HG03097 (cell line): Measurements from ENCODE around the gene CFAP43.

Experiments
- ATAC-seq: cut with Tn5 transposase; IDR thresholded peaks from one replicate; pipeline ENCODE4 v1.9.1; 2021; ENCODE audit not compliant: unreplicated experiment, low FRiP score

Gene CFAP43

DNA sequence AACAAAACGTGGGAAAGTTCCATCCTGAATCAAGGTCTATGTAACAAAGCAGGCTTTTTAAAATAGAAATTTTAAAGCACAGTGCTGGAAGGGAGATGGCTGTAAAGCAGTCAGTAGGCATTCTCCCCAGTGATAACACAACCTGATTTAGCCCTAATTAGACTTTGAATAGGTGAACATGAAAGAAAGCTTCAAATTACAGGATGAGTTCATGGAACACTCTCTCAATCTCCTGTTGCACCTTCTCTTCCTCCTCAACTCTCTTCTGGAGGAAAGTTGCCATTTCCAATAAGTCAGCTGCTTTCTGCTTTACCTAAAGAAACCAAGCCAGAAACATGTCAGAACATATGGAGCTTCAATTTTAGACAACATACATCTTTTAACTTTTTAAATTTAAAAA is 90.1 kb downstream of the CFAP43 start:
- no peak for ATAC-seq

DNA sequence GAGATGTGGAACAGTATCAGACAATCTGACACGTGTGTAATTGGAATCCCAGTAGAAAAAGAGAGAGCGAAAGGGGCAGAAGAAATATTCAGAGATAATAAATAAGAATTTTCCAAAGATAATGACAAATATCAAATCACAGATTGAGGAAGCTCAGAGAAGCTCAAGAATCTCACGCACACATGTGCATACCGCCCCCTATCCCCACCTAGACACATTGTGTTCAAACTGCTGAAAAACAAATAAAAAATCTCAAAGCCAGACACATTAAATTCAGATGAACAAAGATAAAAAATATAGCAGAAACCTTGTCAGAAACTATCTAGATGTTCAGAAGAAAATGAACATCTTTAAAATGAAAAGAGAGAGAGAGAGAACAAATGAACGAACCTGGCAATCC is 92.9 kb downstream of the CFAP43 start:
- no peak for ATAC-seq

DNA sequence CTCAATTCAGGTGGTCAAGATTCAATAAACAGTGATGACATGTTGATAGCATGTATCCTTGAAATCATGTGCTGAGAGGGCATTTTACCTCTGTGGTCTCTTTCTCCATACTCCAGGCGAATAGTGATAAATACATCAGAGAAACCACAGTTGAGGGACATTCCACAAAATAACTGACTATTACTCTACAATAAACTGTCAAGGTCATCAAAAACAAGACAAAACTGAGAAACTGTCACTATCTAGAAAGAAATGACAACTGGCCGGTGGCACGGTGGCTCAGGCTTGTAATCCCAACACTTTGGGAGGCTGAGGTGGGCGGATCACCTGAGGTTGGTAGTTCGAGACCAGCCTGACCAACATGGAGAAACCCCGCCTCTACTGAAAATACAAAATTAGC is 94.0 kb downstream of the CFAP43 start:
- no peak for ATAC-seq

DNA sequence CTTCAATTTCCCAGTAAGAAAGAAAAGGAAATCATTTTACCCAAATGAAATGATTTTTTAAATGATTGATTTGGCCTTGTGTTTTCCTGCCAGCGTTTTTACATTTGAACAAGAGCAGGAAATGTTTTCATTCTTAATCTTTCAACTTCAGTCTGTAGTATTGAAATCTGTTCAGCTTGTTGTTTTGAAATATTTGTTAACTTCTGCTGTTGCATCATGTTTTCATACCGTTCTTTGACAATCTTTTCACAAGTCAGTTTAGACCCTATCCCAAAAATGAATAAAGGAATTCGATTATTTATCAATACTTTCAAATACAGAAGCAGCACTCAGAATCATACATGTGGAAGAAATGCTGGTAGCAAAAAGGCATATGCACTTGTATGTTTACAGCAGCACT is 102.1 kb downstream of the CFAP43 start:
- ATAC-seq = no peak

DNA sequence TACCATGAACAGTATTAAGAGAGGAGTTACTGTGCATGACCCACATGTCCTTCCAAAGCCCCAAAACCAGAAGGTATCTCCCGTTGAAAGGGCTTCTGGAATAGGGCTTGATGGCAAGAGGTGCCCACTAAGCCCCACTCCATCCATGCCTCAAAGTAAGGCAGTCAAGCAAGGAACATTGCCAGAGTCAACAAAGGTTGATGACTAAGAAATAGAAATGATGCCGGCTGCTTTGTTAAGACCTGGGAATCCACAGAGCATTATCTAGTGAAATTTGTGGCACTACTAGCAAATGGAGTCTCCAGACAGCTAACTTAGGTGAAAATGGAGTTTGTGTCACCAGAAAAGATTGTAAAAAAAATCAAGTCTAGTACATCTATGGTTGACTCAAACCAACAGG is 104.0 kb downstream of the CFAP43 start:
- ATAC-seq = no peak

DNA sequence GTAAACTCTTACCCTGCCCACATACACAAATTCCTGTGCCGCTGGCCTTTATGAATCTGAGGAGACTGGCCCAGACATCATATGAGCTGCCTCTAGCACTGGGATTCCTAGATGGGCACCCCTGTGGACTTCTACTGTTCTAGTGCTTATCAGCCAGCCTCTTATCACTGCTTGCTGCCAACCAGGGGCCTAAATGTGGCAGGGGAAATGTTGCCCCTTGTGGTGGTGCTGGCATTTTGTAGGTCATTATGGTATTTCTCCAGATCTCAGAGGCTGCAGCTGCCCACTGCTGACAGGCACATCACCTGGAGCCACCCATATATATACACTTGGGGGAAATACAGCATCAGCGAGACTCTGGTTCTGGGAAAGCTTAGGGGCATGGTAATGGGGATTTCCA is 104.8 kb downstream of the CFAP43 start:
- ATAC-seq = no peak

DNA sequence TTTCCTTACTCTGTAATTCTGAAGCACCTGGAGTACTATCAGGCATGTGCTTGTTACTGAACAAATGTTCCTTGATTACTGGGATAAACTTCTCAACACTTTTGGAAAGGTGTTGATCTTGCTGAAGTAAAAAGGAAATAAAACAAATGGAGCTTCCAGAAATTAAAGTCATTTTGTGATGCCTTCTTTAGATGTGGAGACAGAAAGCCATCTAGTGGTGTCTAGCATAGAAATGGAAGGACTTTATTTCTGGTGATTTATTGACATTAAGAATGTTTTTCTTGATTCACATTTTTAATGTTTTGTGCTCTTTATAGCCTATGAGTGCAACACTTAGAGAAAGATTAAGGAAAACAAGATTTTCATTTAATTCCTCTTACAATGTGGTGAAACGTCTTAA is 108.8 kb downstream of the CFAP43 start:
- ATAC-seq = no peak

DNA sequence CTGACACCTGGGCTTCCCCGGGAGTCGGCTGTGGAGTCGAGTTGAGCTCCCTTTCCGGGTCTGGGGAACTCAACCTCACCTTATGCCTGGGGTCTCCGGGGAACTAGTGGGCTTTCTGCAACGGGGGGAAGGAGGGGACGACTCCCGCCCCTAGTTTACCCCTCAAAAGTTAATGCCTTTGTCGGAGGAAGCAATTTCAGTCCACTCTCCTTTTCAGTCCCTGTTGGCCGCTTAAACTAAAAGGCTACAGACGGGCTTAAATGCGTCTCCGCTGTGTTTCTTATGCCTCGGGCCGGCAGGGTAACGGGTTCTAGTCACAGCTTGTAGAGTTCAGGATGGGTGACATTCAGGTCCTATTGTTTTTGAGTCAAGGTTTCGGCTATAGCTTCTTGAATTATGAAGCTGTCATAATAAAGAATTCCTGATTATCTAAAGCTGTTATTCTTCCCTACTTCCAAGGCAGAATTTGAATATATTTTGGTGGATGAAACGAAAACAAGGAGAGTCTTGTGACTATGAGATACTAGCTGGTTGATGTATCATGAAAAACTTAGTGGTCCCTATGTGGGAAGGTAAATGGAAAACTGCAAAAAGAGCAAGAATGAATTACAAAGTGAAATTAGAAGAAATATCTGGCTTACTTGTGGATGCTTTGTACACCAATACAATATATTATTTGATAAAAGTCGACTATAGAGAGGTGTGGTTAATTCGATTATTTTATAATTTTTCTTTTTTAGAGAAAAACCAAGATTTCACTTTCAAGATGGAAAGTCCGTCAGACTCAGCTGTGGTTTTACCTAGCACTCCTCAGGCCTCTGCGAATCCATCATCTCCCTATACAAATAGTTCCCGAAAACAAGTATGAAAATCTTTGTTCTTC is 109.7 kb downstream of the CFAP43 start:
- peak; percentile 0 for ATAC-seq

DNA sequence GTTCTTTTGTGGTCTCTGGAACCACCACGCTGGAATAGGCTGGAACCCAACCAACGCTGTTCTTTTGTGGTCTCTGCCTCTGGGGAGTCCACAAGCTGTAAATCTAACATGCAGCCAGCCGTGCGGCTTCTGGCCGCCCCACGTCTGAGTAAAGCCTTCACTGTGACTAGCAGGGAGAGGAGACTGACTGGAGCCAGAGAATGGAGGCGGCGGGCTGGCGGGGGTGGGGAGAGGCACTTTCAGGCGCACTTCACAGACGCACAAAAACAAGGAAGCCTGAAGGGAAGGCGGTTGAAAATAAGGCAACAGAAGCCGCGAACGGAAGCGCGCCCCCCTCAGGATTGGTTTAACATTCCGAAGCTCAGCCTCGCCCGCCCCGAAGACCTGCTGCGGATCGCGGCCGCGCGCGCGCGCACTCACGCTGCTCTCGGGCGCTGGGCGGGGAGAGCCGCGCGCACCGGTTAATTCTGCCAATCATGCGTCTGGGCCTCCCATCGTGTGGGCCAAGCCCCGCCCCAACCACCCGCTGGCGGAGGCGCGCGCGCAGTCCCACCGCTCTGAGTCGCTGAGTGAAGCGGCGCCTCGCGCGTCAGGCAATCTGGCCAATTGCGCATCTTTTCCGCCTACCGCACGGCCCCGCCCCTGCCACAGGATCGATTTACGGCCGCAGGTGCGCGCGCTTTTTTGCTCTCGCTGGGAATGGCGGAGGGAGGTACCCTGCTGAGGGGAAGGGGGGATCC is 110.5 kb downstream of the CFAP43 start, which contains the start of gene SFR1:
Gene SFR1 (plus strand): TSS at position 687 of the 740 bp plus-strand sequence. CDS start 13 bp downstream, at position 700.
- ATAC-seq = peak; percentile 91

DNA sequence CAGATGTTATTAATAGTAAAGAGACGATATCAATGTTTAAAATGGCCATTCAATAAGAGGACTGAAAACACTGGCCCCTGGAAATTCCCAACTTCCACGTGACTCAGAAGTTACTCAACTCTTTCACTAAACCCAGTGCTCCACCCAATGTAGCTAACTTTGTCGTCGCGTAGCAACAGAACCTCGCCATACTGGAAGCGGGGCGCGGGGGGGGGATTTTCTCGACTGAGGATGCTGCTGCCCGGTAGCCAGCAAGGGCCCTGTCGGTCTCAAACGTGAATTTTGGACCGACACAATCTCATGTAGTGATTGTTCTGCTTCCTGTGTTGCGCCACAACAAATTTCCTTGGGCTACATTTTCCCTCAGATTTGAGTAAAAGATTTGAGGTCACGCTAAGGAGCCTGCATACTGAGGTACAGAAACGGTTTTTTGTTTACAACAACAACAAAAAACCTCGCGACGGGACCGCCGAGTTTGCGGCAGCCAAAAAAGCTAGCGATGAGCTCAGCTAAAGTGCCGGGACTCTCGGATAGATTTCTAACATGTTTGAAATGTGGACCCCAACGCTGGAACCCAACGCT is 111.2 kb downstream of the CFAP43 start:
- peak; percentile 31 for ATAC-seq

DNA sequence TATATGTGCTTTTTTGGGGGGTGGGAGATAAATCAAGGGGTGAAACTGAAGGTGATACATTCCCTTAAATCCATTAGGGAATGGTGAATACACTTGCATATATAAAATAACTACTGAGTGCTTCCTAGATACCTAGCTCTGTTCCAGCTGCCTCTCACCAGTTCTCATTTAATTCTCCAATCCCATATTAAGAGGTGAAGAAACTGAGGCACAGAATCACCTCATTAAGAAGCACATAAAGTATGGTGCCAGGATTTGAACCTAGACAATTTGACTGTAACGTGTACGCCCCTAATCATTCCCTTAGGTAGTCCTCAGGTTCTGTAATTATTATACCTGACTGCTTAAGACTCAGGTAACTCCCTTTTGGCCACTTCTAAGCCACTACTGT is 111.7 kb downstream of the CFAP43 start:
- no peak for ATAC-seq

DNA sequence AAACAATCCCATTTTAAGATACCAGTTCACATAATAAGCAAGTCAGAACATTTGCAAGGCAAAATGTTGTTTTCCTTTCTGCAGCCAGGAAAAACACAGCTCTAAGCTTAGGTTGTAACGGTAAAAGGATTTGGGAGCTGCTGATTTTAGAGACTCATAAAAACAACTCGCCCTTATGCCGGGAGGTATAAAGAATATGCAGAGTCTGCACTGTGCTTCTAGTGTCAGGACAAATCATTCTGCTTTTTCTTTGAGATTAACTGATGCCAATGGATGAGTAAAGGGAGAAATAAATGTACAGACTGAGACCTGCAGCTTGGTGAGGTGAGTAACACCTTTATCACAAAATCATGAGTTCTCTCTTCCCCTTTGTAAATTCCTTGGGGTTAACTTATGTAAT is 112.2 kb downstream of the CFAP43 start:
- no peak for ATAC-seq

DNA sequence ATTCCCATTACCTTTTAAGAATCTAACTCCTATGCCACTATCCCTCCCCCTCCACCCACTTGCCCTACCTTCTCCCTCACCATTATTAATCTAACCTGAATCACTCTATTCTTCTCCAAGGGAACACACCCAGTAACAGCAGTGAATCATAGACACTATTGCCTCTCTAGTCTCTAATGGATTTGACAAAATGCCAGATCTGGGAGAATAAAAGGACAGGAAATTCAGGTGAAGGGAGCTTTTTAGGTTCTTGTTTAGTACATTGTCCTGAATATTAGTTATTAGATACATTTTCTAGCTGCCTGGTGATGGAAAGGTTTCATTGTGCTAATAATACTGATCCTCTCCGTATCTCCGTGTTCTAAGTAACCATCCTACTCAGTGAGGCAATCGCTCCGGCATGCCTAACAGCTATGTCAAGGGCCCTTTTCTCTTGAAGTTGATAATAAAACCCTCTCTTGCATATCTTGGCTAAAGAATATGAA is 114.3 kb downstream of the CFAP43 start:
- no peak for ATAC-seq

DNA sequence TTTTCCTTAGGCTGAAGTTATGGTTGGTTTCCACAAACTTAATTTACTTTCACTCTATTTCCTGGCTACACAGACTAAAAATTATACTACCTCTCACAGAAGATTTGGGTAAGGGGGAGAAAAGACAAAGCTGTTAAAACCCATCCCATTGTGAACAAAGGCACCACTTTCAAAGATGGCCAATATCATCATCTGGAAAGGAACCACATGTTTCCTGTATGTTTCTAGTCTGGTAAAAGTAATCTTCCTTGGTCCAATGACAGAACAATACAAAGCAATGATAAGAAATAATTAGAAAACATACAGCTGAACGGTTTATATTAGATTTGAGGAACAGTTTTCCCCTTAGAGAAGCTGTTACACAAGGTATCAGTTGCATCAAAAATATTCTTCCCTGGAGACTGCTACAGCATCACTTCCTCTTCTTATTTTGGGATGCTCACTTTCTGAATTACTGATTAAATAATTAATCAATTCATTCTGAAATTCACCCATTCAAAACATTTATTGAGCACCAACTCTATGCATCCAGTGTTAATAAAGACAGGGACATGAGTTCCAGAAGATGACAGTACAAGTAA is 118.7 kb downstream of the CFAP43 start:
- no peak for ATAC-seq

DNA sequence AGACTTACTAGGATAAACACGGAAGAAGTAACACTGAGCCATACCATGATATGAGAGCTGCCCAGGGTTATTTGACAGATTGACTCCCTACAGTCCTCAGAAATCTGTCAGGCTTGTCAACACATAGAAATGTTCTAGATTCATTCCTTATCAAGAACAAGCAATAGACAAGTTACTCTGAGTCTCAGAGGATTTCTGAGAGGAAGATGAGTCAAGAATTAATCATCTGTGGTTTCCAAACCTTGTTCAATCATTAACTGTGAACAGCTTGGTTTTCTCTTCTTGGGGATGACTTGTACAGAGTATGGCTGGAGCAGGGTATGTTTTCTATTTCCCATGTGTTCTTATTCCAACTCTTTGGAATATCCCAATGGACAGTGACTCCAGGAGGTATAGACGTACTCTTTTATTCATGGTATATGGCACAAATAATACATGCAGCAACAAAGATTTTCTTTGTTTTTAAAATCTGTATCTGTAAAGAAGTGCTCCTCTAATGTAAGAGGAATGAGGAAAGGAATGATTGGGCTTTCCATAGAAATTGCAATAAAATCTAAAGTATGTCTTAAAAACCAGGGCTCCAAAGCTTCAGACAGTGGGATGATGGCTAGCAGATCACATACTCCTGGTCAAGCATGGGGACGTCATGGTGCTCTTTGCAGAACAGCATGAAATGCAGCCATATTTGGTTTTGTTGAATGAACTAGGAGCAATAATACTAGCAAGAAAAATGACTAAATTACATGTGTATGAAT is 122.1 kb downstream of the CFAP43 start:
- ATAC-seq = peak; percentile 90

DNA sequence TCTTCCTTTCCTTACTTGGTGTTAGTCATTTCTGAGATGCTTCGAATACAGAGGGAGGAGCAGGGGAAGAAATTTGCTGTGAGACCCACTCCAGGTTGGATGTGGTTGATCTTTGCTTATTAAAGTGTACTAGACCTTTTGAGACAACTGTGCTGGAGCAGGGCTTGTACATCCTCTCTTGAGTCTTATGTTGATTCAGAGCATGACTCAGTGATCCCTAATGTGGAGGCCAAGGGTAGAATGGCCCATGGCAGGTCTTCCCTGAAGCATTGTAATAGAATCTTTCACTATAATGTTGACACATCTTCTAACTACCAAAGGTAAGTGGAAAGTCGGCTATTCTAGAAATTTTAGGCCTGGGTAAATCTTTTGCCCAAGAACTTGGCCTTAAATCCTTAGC is 127.2 kb downstream of the CFAP43 start:
- ATAC-seq = no peak

DNA sequence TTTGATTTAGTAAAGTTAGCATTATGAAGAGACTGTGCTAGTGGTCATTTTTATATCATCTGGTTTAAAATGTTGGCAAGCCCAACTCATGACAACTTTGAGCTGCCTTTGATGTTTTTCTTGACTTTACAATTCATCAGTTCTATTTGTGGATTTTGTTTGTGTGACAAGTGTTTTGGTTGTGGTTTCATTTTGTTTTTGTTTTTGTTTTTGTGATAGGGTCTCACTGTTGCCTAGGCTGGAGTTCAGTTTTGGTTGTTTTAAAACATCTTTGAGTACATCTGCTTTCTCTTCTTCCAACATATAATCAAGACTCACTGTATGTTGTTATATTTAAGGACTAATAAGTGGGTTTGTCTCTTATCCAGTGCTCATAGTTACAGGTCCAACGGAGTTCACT is 127.7 kb downstream of the CFAP43 start:
- ATAC-seq = no peak

DNA sequence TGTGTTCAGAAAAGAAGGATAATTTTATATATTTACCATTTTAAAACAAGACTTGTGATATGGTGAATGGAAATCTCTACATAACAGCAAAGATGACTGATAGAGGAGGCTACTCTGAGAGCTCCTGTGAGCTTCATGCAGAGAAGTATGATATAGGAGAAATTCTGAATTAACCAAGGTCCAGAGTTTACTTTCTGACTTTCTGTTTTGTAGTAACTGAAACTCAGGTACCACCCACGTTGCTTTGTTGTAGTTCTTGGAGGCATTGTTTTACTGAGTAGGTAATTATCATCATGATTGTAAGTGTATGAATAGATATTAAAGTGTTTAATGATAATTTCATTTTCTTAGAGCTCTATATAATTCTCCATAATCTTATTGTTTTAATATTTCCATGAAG is 128.2 kb downstream of the CFAP43 start:
- ATAC-seq = no peak

DNA sequence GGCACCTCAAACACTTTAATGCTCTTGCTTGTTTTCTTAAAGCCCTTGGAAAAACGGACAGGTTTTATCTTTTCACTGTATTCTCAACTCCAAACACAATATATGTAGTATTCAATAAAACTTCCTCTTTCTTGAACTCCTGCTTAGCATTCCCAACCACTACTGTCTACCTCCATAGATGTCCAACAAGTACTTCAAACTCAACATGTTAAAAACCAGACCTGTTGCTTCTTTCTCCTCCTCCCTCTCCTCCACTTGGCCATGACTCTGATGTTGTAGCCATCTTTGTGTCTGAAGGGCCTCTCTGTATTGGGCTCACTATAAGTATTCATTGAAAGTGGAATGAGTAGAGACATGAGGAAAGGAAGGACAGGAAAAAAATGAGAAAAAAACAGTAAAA is 130.3 kb downstream of the CFAP43 start:
- ATAC-seq = no peak

DNA sequence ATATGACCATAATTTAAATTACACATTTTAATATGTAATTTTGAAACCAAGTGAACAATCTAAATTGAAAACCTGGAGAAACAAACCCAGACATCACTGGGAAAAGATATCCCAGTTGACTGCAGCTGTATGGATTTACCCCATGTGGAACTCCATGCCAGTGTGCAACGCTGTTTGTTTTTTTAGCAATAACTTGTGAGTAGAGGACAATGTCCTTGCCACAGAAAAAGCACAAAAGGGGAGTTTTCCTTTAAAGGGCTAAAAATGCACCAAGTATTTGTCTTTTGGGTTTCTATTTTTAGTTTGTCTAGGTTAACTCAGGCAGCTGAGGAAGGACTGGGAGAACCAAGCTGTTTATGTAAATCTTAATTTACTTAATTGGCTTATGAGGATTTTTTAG is 131.4 kb downstream of the CFAP43 start:
- no peak for ATAC-seq
